GM12878 (cell line): ENCODE measurements around the gene TRAT1. TPM values are rescaled to one million over a fixed set of nuclear protein-coding genes. Genes with fewer than 3 reads are reported as not detected.
A peak's percentile ranks its signal among the peaks of the same experiment; 100 is the strongest.

ENCODE experiments used
- ATAC-seq: fragments of 200-7000 bp; cut with Tn5 transposase; 3 replicates; pipeline ENCODE4 v1.9.1; 2020; ENCODE audit warnings: mild to moderate bottlenecking, moderate library complexity
- Bru-seq: library from RNA; stranded (reverse); fragments of 400-500 nt; gene quantifications from one replicate; lab custom pipeline; 2021; lab: Mats Ljungman, UMichigan
- BruChase-seq, 2 experiments: library from RNA; stranded (reverse); fragments of 400-500 nt; gene quantifications; one replicate each; lab custom pipeline; 2021; lab: Mats Ljungman, UMichigan
- BruUV-seq: library from RNA; stranded (reverse); fragments of 400-500 nt; replicated peaks from 2 replicates; lab custom pipeline; 2021; lab: Mats Ljungman, UMichigan
- CTCF ChIA-PET: fragments of 300-600 bp; sonication (Branson Sonifier 250); formaldehyde crosslinking; extraction: SDS; loops from one replicate; lab custom pipeline; 2021; ENCODE audit warnings: inconsistent platforms; lab: Yijun Ruan, JAX
- POLR2A ChIA-PET: fragments of 350-600 bp; formaldehyde crosslinking; extraction: SDS; loops from one replicate; lab custom pipeline; 2021; ENCODE audit warnings: inconsistent platforms; lab: Charles Lee
- RAD21 ChIA-PET: fragments of 300-600 bp; sonication (Branson Sonifier 250); formaldehyde crosslinking; loops from one replicate; lab custom pipeline; 2023; ENCODE audit warnings: antibody characterized with exemption; ENCODE audit not compliant: unreplicated experiment; lab: Charles Lee
- SMC1A ChIA-PET: fragments of 300-600 bp; sonication (Branson Sonifier 250); formaldehyde crosslinking; loops from one replicate; lab custom pipeline; 2023; ENCODE audit not compliant: unreplicated experiment, uncharacterized antibody; lab: Charles Lee
- DNase-seq: peaks from one replicate; pipeline ENCODE4 v3.0.0-alpha.2; 2011; ENCODE audit warnings: low read depth, low spot score
- FAIRE-seq: peaks from 3 replicates; lab custom pipeline; 2011; peaks lifted over from hg19 to GRCh38; lab: Jason Lieb, UNC
- H2AFZ ChIP-seq: 2 replicates; pipeline ENCODE4 v1.6.0; 2011; ENCODE audit warnings: low read depth, low read length, control low read depth; ENCODE audit not compliant: control insufficient read depth
- H3K27ac ChIP-seq: 2 replicates; pipeline ENCODE4 v1.5.1; 2011; ENCODE audit warnings: control low read depth; ENCODE audit not compliant: control insufficient read depth, insufficient read depth
- H3K27me3 ChIP-seq, 2 experiments: replicated peaks in 1 of 2; 2 replicates each; pipeline versions ENCODE4 v1.6.0 to v1.6.1; 2011; ENCODE audit warnings: low read length in 1 of 2; ENCODE audit not compliant: control insufficient read depth in 2 of 2, insufficient read depth in 2 of 2
- H3K36me3 ChIP-seq, 2 experiments: 2 replicates each; pipeline ENCODE4 v1.5.1; 2011; ENCODE audit warnings: low read length in 1 of 2; ENCODE audit not compliant: control insufficient read depth in 2 of 2, insufficient read depth in 2 of 2
- H3K4me1 ChIP-seq: 2 replicates; pipeline ENCODE4 v1.6.1; 2011; ENCODE audit warnings: mild to moderate bottlenecking, low read length, moderate library complexity, mixed read lengths; ENCODE audit not compliant: control insufficient read depth, insufficient read depth
- H3K4me2 ChIP-seq: 2 replicates; pipeline ENCODE4 v1.6.0; 2011; ENCODE audit warnings: control low read depth; ENCODE audit not compliant: control insufficient read depth, insufficient read depth
- H3K4me3 ChIP-seq: fragments of 200-600 bp; sonication (generic); 2 replicates; pipeline ENCODE4 v1.5.1; 2016
- H3K79me2 ChIP-seq: 2 replicates; pipeline ENCODE4 v1.6.0; 2011; ENCODE audit warnings: low read length; ENCODE audit not compliant: control insufficient read depth, insufficient read depth
- H3K9ac ChIP-seq: 2 replicates; pipeline ENCODE4 v1.8.0; 2011; ENCODE audit warnings: low read length, control low read depth, mixed read lengths; ENCODE audit not compliant: control insufficient read depth, insufficient read depth
- H3K9me3 ChIP-seq: replicated peaks from 3 replicates; pipeline ENCODE4 v1.5.1; 2011; ENCODE audit warnings: mild to moderate bottlenecking, low read length; ENCODE audit not compliant: control insufficient read depth, insufficient read depth
- H4K20me1 ChIP-seq: 2 replicates; pipeline ENCODE4 v1.6.0; 2011; ENCODE audit not compliant: control insufficient read depth, insufficient read depth
- HDAC2 ChIP-seq: fragments of 200-600 bp; sonication (generic); IDR thresholded peaks from 2 replicates; pipeline ENCODE4 v1.6.1; 2017
- HDGF ChIP-seq: fragments of 450-650 bp; IDR thresholded peaks from 2 replicates; pipeline ENCODE4 v1.6.1; 2016; ENCODE audit warnings: antibody characterized with exemption
- IRF4 ChIP-seq: IDR thresholded peaks from 2 replicates; pipeline ENCODE4 v1.6.1; 2011; ENCODE audit warnings: low read depth, low read length
- JUND ChIP-seq: IDR thresholded peaks from 2 replicates; pipeline ENCODE4 v1.6.1; 2012; ENCODE audit warnings: low read depth, mild to moderate bottlenecking, low read length, improper control_type of control experiment, moderate library complexity
- KLF5 ChIP-seq: fragments of 450-650 bp; IDR thresholded peaks from 2 replicates; pipeline ENCODE4 v1.6.1; 2014; ENCODE audit warnings: mild to moderate bottlenecking; ENCODE audit not compliant: partially characterized antibody
- NR2C1 ChIP-seq: fragments of 450-650 bp; IDR thresholded peaks from 2 replicates; pipeline ENCODE4 v1.6.1; 2017; ENCODE audit warnings: antibody characterized with exemption, mild to moderate bottlenecking, moderate library complexity
- NR2F1 ChIP-seq: fragments of 450-650 bp; conservative IDR thresholded peaks from 2 replicates; pipeline ENCODE4 v1.6.1; 2017; ENCODE audit warnings: mild to moderate bottlenecking
- POLR2AphosphoS2 ChIP-seq: IDR thresholded peaks from 2 replicates; pipeline ENCODE4 v1.6.1; 2011; ENCODE audit warnings: low read depth, mild to moderate bottlenecking, low read length, improper control_type of control experiment, moderate library complexity
- POU2F2 ChIP-seq: IDR thresholded peaks from 3 replicates; pipeline ENCODE4 v1.6.1; 2011; ENCODE audit warnings: low read depth, mild to moderate bottlenecking, low read length, borderline replicate concordance
- RUNX3 ChIP-seq: IDR thresholded peaks from 2 replicates; pipeline ENCODE4 v1.6.1; 2012; ENCODE audit warnings: low read length, inconsistent platforms
- SMAD5 ChIP-seq: IDR thresholded peaks from 2 replicates; pipeline ENCODE4 v1.6.1; 2016; ENCODE audit warnings: antibody characterized with exemption, low read depth
- SREBF1 ChIP-seq: IDR thresholded peaks from 2 replicates; pipeline ENCODE4 v1.6.1; 2012; ENCODE audit warnings: mild to moderate bottlenecking, low read length
- ZNF24 ChIP-seq: fragments of 450-650 bp; IDR thresholded peaks from 2 replicates; pipeline ENCODE4 v1.6.1; 2017; ENCODE audit warnings: antibody characterized with exemption, mild to moderate bottlenecking
- WGBS: methylation state at CpG from one replicate; pipeline ENCODE4 v1.1.6; 2016; ENCODE audit warnings: low lambda C conversion rate; ENCODE audit not compliant: insufficient replicate concordance, insufficient coverage; ENCODE audit errors: missing lambda C conversion rate; 5-methylcytosine and 5-hydroxymethylcytosine counted together
- in situ Hi-C: fragments of 300-500 bp; cut with MboI; formaldehyde crosslinking; loops from 9 replicates; pipeline ENCODE4 v1.14.3; 2018; ENCODE audit warnings: mixed read lengths
- intact Hi-C: fragments of 100-400 bp; cut with micrococcal nuclease; formaldehyde crosslinking; loops from one replicate; pipeline ENCODE4 v1.14.2; 2022; ENCODE audit not compliant: unreplicated experiment
- long read RNA-seq, 2 experiments: library from polyadenylated mRNA; unstranded; transcript quantifications; one replicate each; pipeline ENCODE4 v2.0.0, GENCODE V29; 2019 to 2020
- polyA minus RNA-seq, 3 experiments: library from RNA; depleted of rRNA, polyadenylated mRNA; stranded (reverse); fragments of >200 nt; gene quantifications; 2 replicates each; pipeline ENCODE4 v1.2.3, GENCODE V29; 2011
- polyA plus RNA-seq, 11 experiments: library from polyadenylated mRNA; depleted of rRNA in 4 of 11; unstranded in 6 of 11; stranded (reverse) in 5 of 11; fragments of >200 nt; fragmentation: Nextera tagmentation in 4 of 11; fragmentation: Illumina TruSeq in 1 of 11; extraction: Ambion mirVana in 4 of 11; extraction: Trizol in 1 of 11; gene quantifications; 1 replicate in 1 of 11; 2 replicates in 10 of 11; pipeline versions ENCODE4 v1.2.1 to v1.2.3, GENCODE V29; 2011 to 2016; ENCODE audit warnings: inconsistent platforms in 2 of 11, missing spikeins in 2 of 11, low read depth in 1 of 11
- total RNA-seq, 4 experiments: library from RNA; depleted of rRNA in 3 of 4; stranded (reverse); fragments of >200 nt in 3 of 4; fragmentation: Illumina TruSeq in 1 of 4; extraction: Trizol in 1 of 4; gene quantifications; 2 replicates each; pipeline versions ENCODE4 v1.2.1 to v1.2.3, GENCODE V29; 2013 to 2021
- TF ChIP-seq, protein P1 (sequence below): fragments of 450-650 bp; IDR thresholded peaks from 2 replicates; pipeline ENCODE4 v1.6.1; 2018; ENCODE audit warnings: borderline replicate concordance, mild to moderate bottlenecking; ENCODE audit not compliant: partially characterized antibody
- TF ChIP-seq, protein P2 (sequence below): IDR thresholded peaks from 2 replicates; pipeline ENCODE4 v1.6.1; 2012; ENCODE audit warnings: mild to moderate bottlenecking, low read depth, low read length

Gene TRAT1, protein sequence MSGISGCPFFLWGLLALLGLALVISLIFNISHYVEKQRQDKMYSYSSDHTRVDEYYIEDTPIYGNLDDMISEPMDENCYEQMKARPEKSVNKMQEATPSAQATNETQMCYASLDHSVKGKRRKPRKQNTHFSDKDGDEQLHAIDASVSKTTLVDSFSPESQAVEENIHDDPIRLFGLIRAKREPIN
- total RNA-seq (2013; cell fraction: nucleolus; rRNA removed), result 3.9 and 5.1 TPM in 2 replicates
- total RNA-seq (2014; rRNA removed) (not detected in 2 replicates), total RNA-seq (2014; rRNA removed; fragmentation: Illumina TruSeq; extraction: Trizol) (0.13 and 0.23 TPM in 2 replicates), total RNA-seq (2021) (0.18 and 0.56 TPM in 2 replicates), polyA plus RNA-seq (2011; rRNA removed) (1.5 and 2.4 TPM in 2 replicates), polyA plus RNA-seq (2014; fragmentation: Illumina TruSeq; extraction: Trizol) (0.13 and 0.25 TPM in 2 replicates), polyA plus RNA-seq (2014; fragmentation: Nextera tagmentation; extraction: Ambion mirVana) (under 1 TPM; 0.11 to 0.22 TPM), polyA plus RNA-seq (2014; rRNA removed) (0.18 TPM in 1 of 2 replicates, not detected in the other), polyA plus RNA-seq (2016; fragmentation: Nextera tagmentation; extraction: Ambion mirVana) (under 1 TPM in 1 of 2 experiments, not detected in 1; 0.26 TPM), polyA minus RNA-seq (2011; rRNA and poly(A)+ RNA removed) (0.52 and 1.2 TPM in 2 replicates), Bru-seq, nascent RNA (percentile 26 among the genes with signal in this experiment), BruChase-seq, experiment 1, labeled RNA remaining after a 6-hour chase (percentile 17 among the genes with signal in this experiment), BruChase-seq, experiment 2, labeled RNA remaining after a 2-hour chase (percentile 15 among the genes with signal in this experiment)
- 0.30 TPM for polyA plus RNA-seq (2011; ENCODE audit: low read depth)
- 0.60 and 0.63 TPM in 2 replicates for polyA plus RNA-seq (2011; cell fraction: cytosol; rRNA removed)
- 0.57 and 0.67 TPM in 2 replicates for polyA plus RNA-seq (2011; cell fraction: nucleus; rRNA removed)
- 0.52 and 0.64 TPM in 2 replicates for polyA plus RNA-seq (2012)
- polyA minus RNA-seq (2011; cell fraction: cytosol; rRNA and poly(A)+ RNA removed), result 0.52 TPM in 1 of 2 replicates, not detected in the other
- 0.48 and 0.96 TPM in 2 replicates for polyA minus RNA-seq (2011; cell fraction: nucleus; rRNA and poly(A)+ RNA removed)
- long read RNA-seq, experiment 1, result 0 reads
- long read RNA-seq, experiment 2, partial matches to known transcripts, result 0 of 1 reads
- long read RNA-seq, experiment 2, other reads (novel, unspliced or antisense), result 0 of 1 reads

DNA sequence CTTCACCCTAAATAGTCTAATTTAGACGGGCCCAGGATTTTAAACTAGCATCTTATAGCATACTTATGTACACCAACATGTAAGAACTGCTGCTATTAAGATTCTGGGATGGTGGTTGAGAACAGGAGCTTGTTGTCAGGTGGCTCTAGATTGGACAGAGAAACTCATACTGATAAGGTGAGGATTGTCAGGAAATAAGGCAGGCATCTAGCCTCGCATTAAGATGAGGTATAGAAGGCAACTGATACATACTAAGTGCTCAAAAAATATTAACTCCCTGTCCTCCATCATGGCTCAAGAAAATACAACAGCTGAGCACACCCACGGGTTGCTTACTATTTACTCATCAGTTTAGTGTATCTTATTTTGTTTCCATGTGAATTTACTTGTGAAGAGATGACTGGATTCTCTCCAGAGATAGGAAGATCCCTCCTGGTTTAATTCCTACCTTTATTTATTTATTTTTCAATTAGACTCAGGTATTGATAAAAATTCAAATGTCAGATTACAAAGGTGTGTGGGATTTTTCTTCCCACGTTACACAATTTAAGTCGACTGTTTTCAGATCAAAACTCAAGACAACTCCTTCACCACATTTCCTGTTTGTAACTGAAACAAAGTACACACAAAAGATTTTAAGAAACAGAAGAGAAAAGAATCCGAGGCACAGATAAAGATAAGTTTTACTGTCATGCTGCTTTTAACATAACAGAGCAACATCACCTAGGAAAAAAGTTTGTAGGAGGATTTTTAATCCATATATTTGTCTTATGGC lies at the start of gene TRAT1:
Gene TRAT1, plus strand, starts transcription at position 664 of the 775 bp plus-strand sequence. CDS start 142 bp downstream, outside the sequence.
- intact Hi-C loops, result no loop called here
- FAIRE-seq (no peak), DNase-seq (no peak), ATAC-seq (peak; percentile 22; the same call in 2 of the 3 replicates)
- Histone ChIP-seq H3K4me3 (no peak within 1 kb of the TSS), H3K79me2 (no peaks in the 10 kb centered on the region), H2AFZ (peak within 1 kb of the TSS; percentile 39), H3K27me3 (no peaks in the 10 kb centered on the region), H3K9ac (no peak within 1 kb of the TSS), H3K9me3 (no peaks in the 10 kb centered on the region), H3K4me2 (no peak within 1 kb of the TSS; the same call in 1 of the 2 replicates), H4K20me1 (no peaks in the 10 kb centered on the region), H3K27ac (no peak within 1 kb of the TSS), H3K4me1 (no peaks in the 10 kb centered on the region), H3K36me3 (no peaks in the 10 kb centered on the region)
- BruUV-seq, result no TSS peak
- ChIA-PET CTCF (interaction anchor here (1.5 kb wide), 1 partner anchor 201 kb away, joined by 3 read pairs; no protein-coding TSS in a partner anchor), SMC1A (no interaction called here), POLR2A (interaction anchor here (0.5 kb wide), 1 partner anchor 1402 kb away, joined by 4 read pairs; no protein-coding TSS in a partner anchor), RAD21 (no interaction called here)
- 7% methylated on average over 6 of the region's 6 CpGs for WGBS
- in situ Hi-C loops, result no loop called here
- TF ChIP-seq IRF4, result no peak
- no peak for TF ChIP-seq RUNX3
- TF ChIP-seq JUND, result no peak
- TF ChIP-seq, protein P1, sequence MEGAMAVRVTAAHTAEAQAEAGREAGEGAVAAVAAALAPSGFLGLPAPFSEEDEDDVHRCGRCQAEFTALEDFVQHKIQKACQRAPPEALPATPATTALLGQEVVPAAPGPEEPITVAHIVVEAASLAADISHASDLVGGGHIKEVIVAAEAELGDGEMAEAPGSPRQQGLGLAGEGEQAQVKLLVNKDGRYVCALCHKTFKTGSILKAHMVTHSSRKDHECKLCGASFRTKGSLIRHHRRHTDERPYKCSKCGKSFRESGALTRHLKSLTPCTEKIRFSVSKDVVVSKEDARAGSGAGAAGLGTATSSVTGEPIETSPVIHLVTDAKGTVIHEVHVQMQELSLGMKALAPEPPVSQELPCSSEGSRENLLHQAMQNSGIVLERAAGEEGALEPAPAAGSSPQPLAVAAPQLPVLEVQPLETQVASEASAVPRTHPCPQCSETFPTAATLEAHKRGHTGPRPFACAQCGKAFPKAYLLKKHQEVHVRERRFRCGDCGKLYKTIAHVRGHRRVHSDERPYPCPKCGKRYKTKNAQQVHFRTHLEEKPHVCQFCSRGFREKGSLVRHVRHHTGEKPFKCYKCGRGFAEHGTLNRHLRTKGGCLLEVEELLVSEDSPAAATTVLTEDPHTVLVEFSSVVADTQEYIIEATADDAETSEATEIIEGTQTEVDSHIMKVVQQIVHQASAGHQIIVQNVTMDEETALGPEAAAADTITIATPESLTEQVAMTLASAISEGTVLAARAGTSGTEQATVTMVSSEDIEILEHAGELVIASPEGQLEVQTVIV, result no peak
- no peak for TF ChIP-seq NR2F1
- no peak for TF ChIP-seq POU2F2
- no peak for TF ChIP-seq HDAC2
- no peak for TF ChIP-seq SMAD5
- TF ChIP-seq, protein P2, sequence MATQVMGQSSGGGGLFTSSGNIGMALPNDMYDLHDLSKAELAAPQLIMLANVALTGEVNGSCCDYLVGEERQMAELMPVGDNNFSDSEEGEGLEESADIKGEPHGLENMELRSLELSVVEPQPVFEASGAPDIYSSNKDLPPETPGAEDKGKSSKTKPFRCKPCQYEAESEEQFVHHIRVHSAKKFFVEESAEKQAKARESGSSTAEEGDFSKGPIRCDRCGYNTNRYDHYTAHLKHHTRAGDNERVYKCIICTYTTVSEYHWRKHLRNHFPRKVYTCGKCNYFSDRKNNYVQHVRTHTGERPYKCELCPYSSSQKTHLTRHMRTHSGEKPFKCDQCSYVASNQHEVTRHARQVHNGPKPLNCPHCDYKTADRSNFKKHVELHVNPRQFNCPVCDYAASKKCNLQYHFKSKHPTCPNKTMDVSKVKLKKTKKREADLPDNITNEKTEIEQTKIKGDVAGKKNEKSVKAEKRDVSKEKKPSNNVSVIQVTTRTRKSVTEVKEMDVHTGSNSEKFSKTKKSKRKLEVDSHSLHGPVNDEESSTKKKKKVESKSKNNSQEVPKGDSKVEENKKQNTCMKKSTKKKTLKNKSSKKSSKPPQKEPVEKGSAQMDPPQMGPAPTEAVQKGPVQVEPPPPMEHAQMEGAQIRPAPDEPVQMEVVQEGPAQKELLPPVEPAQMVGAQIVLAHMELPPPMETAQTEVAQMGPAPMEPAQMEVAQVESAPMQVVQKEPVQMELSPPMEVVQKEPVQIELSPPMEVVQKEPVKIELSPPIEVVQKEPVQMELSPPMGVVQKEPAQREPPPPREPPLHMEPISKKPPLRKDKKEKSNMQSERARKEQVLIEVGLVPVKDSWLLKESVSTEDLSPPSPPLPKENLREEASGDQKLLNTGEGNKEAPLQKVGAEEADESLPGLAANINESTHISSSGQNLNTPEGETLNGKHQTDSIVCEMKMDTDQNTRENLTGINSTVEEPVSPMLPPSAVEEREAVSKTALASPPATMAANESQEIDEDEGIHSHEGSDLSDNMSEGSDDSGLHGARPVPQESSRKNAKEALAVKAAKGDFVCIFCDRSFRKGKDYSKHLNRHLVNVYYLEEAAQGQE, result no peak
- TF ChIP-seq HDGF, result no peak
- TF ChIP-seq ZNF24, result no peak
- no peak for TF ChIP-seq KLF5
- no peak for TF ChIP-seq NR2C1
- TF ChIP-seq SREBF1, result no peak
- no peak for TF ChIP-seq POLR2AphosphoS2
